ENCODE data around the gene LTBP1.

LTBP1 gene

GRCh38 chr2:33214436-33214835 lies 267.7 kb downstream of the LTBP1 start:
- peak; percentile 83 for DNase-seq (ENCODE audit: low read depth, low spot score)
- H3K4me3 ChIP-seq (ENCODE audit: low read depth, low read length), result no peak overlapping the region
- in situ Hi-C loops (cut with HindIII; ENCODE audit: low sequenced_read_pairs), result no loop called here
- TF ChIP-seq CTCF (IDR thresholded peaks at IDR 0.05; ENCODE audit: low read depth, low read length), result no peak

GRCh38 chr2:33214857-33215256 lies 268.1 kb downstream of the LTBP1 start:
- no peak for TF ChIP-seq CTCF (IDR thresholded peaks at IDR 0.05; ENCODE audit: low read depth, low read length)
- no peak overlapping the region for H3K4me3 ChIP-seq (ENCODE audit: low read depth, low read length)
- no peak for DNase-seq (ENCODE audit: low read depth, low spot score)
- in situ Hi-C loops (cut with HindIII; ENCODE audit: low sequenced_read_pairs), result no loop called here

GRCh38 chr2:33215299-33215698 lies 268.5 kb downstream of the LTBP1 start:
- in situ Hi-C loops (cut with HindIII; ENCODE audit: low sequenced_read_pairs), result no loop called here
- DNase-seq (ENCODE audit: low read depth, low spot score), result peak; percentile 96

GRCh38 chr2:33215983-33216382 lies 269.2 kb downstream of the LTBP1 start:
- DNase-seq (ENCODE audit: low read depth, low spot score), result no peak
- no peak for TF ChIP-seq CTCF (IDR thresholded peaks at IDR 0.05; ENCODE audit: low read depth, low read length)
- in situ Hi-C loops (cut with HindIII; ENCODE audit: low sequenced_read_pairs), result no loop called here
- H3K4me3 ChIP-seq (ENCODE audit: low read depth, low read length), result no peak overlapping the region

More at GRCh38 chr2:33215299-33215698, 268.5 kb downstream of the LTBP1 start:
- no peak overlapping the region for H3K4me3 ChIP-seq (ENCODE audit: low read depth, low read length)
- no peak for TF ChIP-seq CTCF (IDR thresholded peaks at IDR 0.05; ENCODE audit: low read depth, low read length)

GRCh38 chr2:33216508-33217182 lies 269.9 kb downstream of the LTBP1 start:
- no peak for DNase-seq (ENCODE audit: low read depth, low spot score)
- TF ChIP-seq CTCF (IDR thresholded peaks at IDR 0.05; ENCODE audit: low read depth, low read length), result no peak
- in situ Hi-C loops (cut with HindIII; ENCODE audit: low sequenced_read_pairs), result no loop called here
- no peak overlapping the region for H3K4me3 ChIP-seq (ENCODE audit: low read depth, low read length)

- no peak for DNase-seq (ENCODE audit: low read depth, low spot score)
- no peak overlapping the region for H3K4me3 ChIP-seq (ENCODE audit: low read depth, low read length)
- no peak for TF ChIP-seq CTCF (IDR thresholded peaks at IDR 0.05; ENCODE audit: low read depth, low read length)
- in situ Hi-C loops (cut with HindIII; ENCODE audit: low sequenced_read_pairs), result no loop called here
Measured at GRCh38 chr2:33217406-33217805, 270.7 kb downstream of the LTBP1 start.

Measured in astrocyte of the spinal cord (primary cell).